Ovary (tissue), 9 donors: Measurements from ENCODE around the gene SERINC5. TPM values are rescaled to one million over a fixed set of nuclear protein-coding genes. Genes with fewer than 3 reads are reported as not detected.

Experiments used
- DNase-seq, 5 donors: peaks; one replicate each; pipeline ENCODE4 v3.0.0-alpha.2; 2019 to 2020
- H3K27ac ChIP-seq, 2 donors: fragments of 200-600 bp; one replicate each; pipeline versions ENCODE4 v1.5.1 to v1.8.0; 2019 to 2022
- H3K27me3 ChIP-seq: fragments of 200-600 bp; one replicate; pipeline ENCODE4 v1.8.0; 2022
- H3K36me3 ChIP-seq: fragments of 200-600 bp; sonication (generic); one replicate; pipeline ENCODE4 v1.5.1; 2019
- H3K4me1 ChIP-seq: one replicate; pipeline ENCODE4 v1.8.1; 2013; ENCODE audit warnings: mild to moderate bottlenecking, moderate library complexity; ENCODE audit not compliant: insufficient read depth
- H3K4me3 ChIP-seq: fragments of 200-600 bp; sonication (generic); one replicate; pipeline ENCODE4 v1.5.1; 2017
- H3K9me3 ChIP-seq, 2 donors: fragments of 200-600 bp in 1 of 2; sonication (generic) in 1 of 2; one replicate each; pipeline versions ENCODE4 v1.5.1 to v1.8.1; 2013 to 2019; ENCODE audit warnings: mild to moderate bottlenecking in 1 of 2, moderate library complexity in 1 of 2
- EP300 ChIP-seq: sonication (generic); formaldehyde crosslinking; IDR thresholded peaks from one replicate; pipeline ENCODE4 v1.6.1; 2017; ENCODE audit warnings: antibody characterized with exemption
- POLR2A ChIP-seq: fragments of 450-650 bp; IDR thresholded peaks from one replicate; pipeline ENCODE4 v1.6.1; 2017; ENCODE audit warnings: antibody characterized with exemption, mild to moderate bottlenecking, moderate library complexity
- WGBS, 3 donors: extraction: QIAGEN DNeasy Blood & Tissue Kit in 1 of 3; methylation state at CpG; one replicate each; pipeline versions ENCODE4 v1.1.5 to v1.1.7; 2013 to 2017; 5-methylcytosine and 5-hydroxymethylcytosine counted together
- intact Hi-C, 4 donors: fragments of 100-400 bp; cut with DNase I; formaldehyde crosslinking; loops; one replicate each; pipeline versions ENCODE4 v1.11.0 to v1.15.1; 2022 to 2023
- polyA plus RNA-seq, 2 donors: library from polyadenylated mRNA; stranded (reverse); fragments of 200-250 nt in 1 of 2; fragments of 350-450 nt in 1 of 2; fragmentation: Illumina TruSeq in 1 of 2; extraction: RNeasy Lipid Tissue Mini Kit (QIAGEN cat#74804) in 1 of 2; gene quantifications; one replicate each; pipeline ENCODE4 v1.2.3, GENCODE V29; 2013 to 2014
- total RNA-seq, 7 donors: library from RNA; depleted of rRNA in 2 of 7; stranded (reverse); fragments of >200 nt in 2 of 7; fragmentation: NEBNext Ultra II Directional in 3 of 7; extraction: Animal tissue kit (Norgen Biotek cat#: 25700) in 3 of 7; gene quantifications; one replicate each; pipeline versions ENCODE4 v1.1.0 to v1.2.4, GENCODE V29; 2016 to 2023
- TF ChIP-seq, protein P1 (sequence below), 3 donors: fragments of 450-650 bp in 2 of 3; fragments of 200-600 bp in 1 of 3; IDR thresholded peaks; one replicate each; pipeline versions ENCODE4 v1.5.1 to v1.8.0; 2016 to 2022; ENCODE audit warnings: antibody characterized with exemption in 3 of 3, mild to moderate bottlenecking in 1 of 3
- donor health status: DM: no; HTN: no; CAD: no; lungs with moderate emphysema.
- donor health status: DM: no; HTN: no; CAD: no.
- donor health status: Bipolar disorder and iron deficiency.
- donor health status: DM: yes; HTN: yes; CAD: no.
- donor health status: DM: no; HTN: no; CAD: no.
- donor health status: DM: yes; HTN: yes; CAD: no.

The SERINC5 gene
- total and polyA plus RNA-seq, 9 donors, result 12.7 to 88.7 (median 44.5) TPM

DNA sequence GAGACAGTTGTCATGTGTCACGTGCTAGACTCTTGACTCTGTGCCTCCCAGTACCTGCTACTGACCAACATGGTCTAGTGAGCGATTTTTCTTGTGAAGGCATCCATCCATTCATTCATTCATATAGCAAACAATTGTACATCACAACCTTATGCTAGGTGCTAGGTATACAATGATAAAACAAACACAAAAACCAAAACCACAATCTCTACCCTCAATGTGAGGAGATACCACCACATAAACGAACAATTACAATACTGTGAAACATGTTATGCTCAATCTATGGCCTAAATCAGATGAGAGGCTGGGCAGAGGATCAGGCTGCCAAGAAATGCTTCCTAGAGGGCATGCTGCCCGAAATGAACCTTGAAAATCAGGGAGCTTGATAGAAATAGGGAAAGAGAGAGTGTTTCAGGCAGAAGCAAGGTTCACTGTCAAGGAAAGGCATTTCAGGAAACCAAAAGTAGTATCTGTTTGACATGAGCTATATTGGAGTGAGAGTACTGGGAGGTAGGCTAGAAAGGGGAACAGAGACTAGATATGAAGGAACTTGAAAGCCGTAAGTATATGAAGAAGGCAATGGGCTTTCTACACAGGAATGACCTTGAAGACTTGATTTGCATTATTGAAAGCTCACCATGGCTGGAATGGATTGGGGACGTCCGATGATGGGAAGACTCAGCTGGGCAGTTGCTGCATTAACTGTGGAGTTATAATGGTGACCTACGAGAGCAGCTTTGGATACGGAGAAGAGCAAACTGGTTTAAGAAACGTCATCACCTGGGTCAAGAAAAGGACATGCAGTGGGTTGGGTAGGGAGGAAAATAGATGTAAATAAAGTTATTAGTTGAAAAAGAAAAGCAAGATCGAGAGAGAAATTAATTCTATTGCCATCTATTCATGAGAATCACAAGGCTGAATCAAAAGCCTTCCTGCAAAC is 130.6 kb downstream of the SERINC5 start:
- Histone ChIP-seq H3K36me3 (no peaks in the 10 kb centered on the region), H3K27ac (no peak overlapping the region), H3K9me3 (no peaks in the 10 kb centered on the region), H3K27me3 (peaks cover 4% of the 10 kb centered on the region), H3K4me3 (no peak overlapping the region), H3K4me1 (peaks cover 3% of the 10 kb centered on the region)
- no peak for TF ChIP-seq POLR2A
- TF ChIP-seq, protein P1, sequence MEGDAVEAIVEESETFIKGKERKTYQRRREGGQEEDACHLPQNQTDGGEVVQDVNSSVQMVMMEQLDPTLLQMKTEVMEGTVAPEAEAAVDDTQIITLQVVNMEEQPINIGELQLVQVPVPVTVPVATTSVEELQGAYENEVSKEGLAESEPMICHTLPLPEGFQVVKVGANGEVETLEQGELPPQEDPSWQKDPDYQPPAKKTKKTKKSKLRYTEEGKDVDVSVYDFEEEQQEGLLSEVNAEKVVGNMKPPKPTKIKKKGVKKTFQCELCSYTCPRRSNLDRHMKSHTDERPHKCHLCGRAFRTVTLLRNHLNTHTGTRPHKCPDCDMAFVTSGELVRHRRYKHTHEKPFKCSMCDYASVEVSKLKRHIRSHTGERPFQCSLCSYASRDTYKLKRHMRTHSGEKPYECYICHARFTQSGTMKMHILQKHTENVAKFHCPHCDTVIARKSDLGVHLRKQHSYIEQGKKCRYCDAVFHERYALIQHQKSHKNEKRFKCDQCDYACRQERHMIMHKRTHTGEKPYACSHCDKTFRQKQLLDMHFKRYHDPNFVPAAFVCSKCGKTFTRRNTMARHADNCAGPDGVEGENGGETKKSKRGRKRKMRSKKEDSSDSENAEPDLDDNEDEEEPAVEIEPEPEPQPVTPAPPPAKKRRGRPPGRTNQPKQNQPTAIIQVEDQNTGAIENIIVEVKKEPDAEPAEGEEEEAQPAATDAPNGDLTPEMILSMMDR (IDR thresholded peaks at IDR 0.05), result no peak
- no peak for TF ChIP-seq EP300
- 90 to 92% (median 91%) methylated on average over 11 of the region's 11 CpGs for WGBS, 3 donors
- no peak for DNase-seq
- intact Hi-C loops, result loop anchor here in 1 of 4 donors (5.0 kb wide), 1 partner anchor 1832 kb away; no protein-coding TSS in a partner anchor

GRCh38 chr5:80124121-80124918 is 131.5 kb downstream of the SERINC5 start:
- Histone ChIP-seq H3K4me3 (no peak overlapping the region), H3K9me3 (no peaks in the 10 kb centered on the region), H3K4me1 (peaks cover 3% of the 10 kb centered on the region), H3K36me3 (no peaks in the 10 kb centered on the region), H3K27ac (no peak overlapping the region), H3K27me3 (no peaks in the 10 kb centered on the region)
- intact Hi-C loops, result no loop called here
- no peak for DNase-seq
- TF ChIP-seq, protein P1 (IDR thresholded peaks at IDR 0.05), result no peak
- no peak for TF ChIP-seq EP300
- no peak for TF ChIP-seq POLR2A
- whole genome bisulfite sequencing, 3 donors, result 86 to 93% (median 90%) methylated on average over 9 of the region's 9 CpGs

DNA sequence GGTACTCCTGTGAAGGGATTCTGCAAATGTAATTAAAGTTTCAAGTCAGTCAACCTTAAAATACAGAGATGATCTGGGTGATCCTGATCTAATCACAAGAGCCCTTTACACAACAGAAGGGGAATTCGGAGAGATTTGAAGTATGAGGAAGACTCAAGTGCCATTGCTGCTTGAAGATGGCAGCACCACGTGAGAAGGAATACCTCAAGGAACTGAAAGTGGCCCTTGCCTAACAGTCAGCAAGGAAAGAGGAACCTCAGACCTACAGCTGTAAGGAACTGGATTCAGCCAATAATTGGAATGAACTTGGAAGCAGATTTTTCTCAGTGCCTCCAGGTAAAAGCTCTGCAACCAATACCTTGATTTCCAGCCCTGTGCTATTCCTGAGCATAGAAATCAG is 133.3 kb downstream of the SERINC5 start:
- Histone ChIP-seq H3K27ac (no peak overlapping the region), H3K4me1 (no peaks in the 10 kb centered on the region), H3K9me3 (no peaks in the 10 kb centered on the region), H3K36me3 (no peaks in the 10 kb centered on the region), H3K4me3 (no peak overlapping the region), H3K27me3 (no peaks in the 10 kb centered on the region)
- TF ChIP-seq, protein P1 (IDR thresholded peaks at IDR 0.05), result no peak
- no peak for TF ChIP-seq EP300
- 79 to 100% (median 96%) methylated on average over 2 of the region's 2 CpGs for WGBS, 3 donors
- DNase-seq, result no peak
- intact Hi-C loops, result no loop called here

GRCh38 chr5:80119372-80119771 is 136.5 kb downstream of the SERINC5 start:
- no peaks in the 10 kb centered on the region for H3K4me1 ChIP-seq
- WGBS, 3 donors, result 80 to 93% (median 92%) methylated on average over 2 of the region's 2 CpGs
- DNase-seq, result no peak
- no peak overlapping the region for H3K4me3 ChIP-seq
- intact Hi-C loops, result no loop called here
- TF ChIP-seq EP300, result no peak
- H3K9me3 ChIP-seq, result no peaks in the 10 kb centered on the region
- no peaks in the 10 kb centered on the region for H3K36me3 ChIP-seq
- H3K27me3 ChIP-seq, result no peaks in the 10 kb centered on the region
- H3K27ac ChIP-seq, result no peak overlapping the region
